NCI-H2196 (cell line): ENCODE measurements around the gene TRIB2.

Source experiments
- DNase-seq: peaks from one replicate; lab custom pipeline; 2025; ENCODE audit not compliant: unreplicated experiment; lab: John Stamatoyannopoulos, UW

Gene TRIB2

DNA sequence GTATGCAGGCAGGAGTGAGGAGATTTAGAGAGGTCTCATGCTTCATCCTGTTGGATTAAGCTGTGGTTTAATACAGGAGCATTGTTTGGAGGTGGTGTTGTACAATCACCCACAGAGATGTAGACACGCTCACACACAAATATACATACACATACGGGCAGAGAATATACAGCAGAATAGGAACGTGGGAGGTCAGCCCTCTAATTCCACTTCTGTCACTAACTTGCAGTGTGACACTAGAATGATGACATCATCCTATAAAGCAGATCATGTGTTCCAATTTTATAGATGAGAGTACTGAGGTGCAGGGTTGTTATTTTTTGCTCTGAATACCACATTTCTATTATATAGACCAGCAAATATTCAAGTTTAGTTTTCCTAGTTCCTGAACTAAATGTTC is 54.4 kb downstream of the TRIB2 start:
- no peak for DNase-seq

DNA sequence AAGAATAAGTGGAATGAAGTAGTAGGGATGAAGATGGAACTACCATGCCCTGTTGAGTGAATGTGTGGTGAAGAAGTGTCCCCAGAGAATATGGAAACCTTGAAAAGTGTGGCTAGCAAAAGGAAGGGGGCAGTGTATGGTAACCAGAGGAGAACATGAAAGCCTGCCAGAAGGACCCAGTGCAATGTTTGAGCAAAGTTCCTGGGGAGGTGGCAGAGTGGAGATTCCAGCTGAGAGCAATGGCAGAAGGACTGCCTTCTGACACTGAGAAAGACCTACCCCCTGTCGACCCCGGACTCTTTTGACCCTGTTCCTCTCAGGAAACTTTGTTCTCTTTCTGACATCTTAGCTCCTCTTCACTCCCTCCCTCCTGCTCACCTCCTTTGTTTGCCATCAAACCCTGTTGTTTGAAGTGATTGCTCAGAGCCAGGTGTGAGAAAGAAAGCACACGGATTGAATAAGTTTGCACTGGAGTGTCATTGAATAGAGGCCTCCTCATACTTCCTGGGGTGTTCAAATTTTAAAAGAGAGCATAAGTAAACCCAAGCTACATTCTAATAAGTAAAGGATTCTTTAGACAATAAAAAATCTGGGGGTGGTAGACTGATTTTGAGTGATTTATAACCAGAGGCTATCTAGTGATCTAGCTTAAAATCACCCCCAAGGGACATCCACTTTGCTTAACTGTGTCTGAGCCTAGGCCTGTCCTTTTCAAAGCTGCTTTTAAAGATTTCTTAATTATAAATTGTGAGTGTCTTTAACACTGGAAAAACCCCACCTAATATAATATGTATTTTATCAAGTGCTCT is 57.1 kb downstream of the TRIB2 start:
- DNase-seq, result no peak

DNA sequence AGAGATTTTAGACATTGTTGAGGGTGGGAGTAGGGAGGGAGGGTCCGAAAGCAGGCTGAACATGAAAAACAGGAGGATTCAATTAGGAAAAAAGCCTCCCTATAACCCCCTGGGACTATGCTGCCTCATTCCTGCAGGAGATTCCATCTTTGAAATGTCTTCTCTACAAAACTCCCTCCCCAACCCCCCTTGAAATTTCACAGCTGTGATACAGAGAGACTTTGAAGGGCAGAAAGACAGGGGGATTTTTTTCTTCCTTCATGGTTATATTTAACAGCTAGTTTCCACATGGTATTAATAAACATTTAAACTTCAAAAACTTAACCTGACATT is 57.6 kb downstream of the TRIB2 start:
- no peak for DNase-seq

DNA sequence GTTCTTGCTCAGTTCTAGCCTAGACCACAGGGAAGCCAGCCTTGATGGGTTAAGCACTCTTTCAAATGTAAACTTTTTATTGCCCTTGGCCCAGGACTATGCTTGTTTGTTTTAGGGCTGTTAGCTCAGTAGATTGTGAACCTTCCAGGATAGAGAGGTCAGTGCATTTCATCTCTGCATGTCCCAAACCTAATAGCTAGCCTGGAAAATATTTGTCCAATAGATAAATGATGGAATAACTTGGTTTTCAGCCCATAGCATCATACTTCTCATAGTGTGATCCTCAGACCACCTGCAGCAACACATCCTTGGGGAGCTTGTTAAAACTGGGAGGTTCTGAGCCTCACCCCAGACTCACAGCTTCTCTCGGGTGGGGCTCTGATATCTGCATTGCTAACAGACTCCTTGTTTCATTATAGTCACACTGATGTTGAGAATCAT is 59.8 kb downstream of the TRIB2 start:
- no peak for DNase-seq

DNA sequence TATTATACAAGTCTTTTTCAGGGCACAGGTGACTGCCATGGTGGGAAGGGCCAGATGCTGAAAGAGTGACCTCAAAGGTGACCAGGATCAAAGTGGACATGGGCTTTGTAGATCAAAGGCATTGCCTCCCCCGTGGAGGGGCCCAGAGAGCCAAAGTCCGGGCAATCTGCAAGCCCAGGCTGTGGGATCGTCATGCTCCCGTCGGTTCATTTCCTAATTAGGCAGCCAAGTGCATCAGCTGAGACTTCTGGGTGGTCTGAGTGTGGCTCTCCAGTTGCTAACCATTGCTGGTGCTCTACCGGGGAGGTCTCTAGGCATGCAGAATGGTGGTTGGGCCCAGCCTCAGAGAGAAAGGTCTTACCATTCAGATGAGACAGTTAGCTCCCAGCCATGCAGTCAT is 61.6 kb downstream of the TRIB2 start:
- no peak for DNase-seq

DNA sequence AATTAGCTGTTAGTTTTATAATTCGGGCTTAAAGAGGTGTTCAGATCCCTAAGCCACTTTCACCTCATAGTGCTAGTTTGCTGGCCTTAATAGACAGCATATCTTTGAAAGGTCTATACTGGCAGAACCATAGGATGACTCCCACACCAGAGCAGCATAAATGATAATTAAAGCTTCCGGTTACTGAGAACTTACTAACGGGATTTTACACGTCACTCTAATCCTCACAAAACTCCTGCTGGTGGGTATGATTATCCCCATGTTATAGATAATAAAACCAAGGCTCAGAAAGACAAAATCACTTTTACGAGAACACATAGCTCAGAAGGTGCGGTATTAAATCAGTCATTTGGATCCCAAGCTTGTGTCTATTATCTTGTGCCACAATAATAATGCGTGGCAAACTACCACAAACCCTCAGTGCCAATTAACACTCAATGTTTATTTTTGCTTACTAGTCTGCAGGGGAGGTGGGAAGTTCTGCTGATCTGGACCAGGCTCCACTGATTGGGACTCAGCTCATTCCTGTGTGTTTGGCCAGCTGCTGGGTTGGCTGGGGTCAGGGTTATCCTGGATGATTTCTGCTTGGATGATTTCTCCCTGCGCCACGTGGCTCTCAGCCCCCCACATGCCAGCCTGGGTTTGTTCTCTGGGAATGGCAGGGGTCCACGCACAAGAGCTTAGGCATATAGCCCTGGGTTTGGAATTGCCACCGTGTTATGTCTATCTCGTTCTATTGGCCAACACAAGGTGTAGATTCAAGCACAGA is 62.3 kb downstream of the TRIB2 start:
- DNase-seq, result no peak

DNA sequence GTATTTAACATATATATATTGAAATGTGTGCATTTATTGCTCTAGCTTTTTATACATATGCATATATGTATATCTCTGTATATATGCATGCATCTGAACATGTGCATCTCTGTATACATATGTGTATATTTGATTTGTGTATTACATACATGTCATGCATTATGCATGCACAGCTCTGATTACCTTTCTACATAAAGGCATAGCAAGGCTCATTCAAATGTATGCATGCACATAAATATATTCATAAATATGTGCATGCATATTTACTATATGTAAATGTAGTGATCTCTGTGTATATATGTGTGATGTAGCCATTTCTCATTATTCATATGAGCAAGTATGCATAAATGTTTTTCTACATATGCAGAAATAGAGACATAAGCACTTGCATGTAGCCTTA is 64.6 kb downstream of the TRIB2 start:
- DNase-seq, result no peak

DNA sequence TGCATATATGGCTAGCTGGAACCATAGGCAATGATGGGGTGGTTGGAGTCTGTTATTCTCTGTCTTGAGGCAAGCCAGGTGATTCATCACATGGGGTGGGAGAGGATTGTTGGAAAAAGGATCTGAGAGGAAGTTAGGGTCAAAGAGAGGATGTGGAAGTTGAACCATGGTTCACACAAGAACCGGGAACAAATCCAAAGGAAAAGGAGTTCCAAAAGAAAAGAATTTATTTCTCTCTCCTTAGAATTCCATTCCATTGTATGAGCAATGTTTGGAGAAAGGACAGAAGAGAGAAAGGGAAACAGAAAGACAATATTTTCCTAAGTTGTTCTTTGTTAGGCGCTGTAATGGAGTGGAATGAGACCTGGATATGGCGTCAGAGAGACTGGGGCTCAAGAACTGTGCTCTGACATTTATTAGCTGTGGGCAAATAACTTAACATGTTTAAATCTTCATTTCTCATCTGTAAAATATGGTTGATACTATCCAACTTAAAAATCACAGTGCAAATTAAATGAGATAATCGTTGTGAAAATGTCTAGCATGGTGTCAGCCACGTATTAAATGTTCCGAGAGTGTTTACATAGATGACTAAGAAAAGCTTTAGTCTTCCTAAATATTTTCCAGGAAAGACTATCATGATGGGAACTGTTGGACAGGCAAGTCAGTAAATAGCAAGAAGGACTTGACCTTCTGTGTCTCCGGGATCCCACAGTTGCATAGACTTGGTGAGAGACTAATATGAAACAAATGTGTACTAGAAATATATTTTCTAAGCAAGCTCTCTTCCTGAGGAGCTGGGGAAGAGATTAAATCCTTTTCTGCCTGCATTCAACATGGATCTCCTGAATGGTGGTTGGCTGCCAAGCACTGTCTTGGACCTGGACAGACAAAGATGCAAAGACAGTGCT is 71.4 kb downstream of the TRIB2 start:
- DNase-seq, result no peak

DNA sequence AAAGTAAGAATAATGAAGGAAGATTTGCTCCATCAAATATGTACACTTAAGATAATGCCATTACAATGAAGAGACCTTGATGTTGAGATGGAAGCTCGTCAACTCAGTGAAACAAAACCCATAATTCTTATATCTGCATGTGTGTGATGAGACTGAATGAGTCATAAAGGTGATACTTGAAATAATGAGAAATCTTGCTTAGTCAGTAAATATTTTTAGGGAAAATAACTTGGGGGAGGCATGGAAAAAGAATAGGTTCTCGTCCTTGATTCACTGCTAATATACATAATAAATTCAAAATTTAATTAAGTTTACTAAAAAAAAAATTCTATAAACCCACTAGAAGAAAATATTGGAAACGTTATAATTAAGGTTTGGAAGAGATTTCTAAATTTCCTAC is 75.2 kb downstream of the TRIB2 start:
- no peak for DNase-seq
